Measurements from ENCODE around the gene IPO5.

- TF ChIP-seq, protein P1, sequence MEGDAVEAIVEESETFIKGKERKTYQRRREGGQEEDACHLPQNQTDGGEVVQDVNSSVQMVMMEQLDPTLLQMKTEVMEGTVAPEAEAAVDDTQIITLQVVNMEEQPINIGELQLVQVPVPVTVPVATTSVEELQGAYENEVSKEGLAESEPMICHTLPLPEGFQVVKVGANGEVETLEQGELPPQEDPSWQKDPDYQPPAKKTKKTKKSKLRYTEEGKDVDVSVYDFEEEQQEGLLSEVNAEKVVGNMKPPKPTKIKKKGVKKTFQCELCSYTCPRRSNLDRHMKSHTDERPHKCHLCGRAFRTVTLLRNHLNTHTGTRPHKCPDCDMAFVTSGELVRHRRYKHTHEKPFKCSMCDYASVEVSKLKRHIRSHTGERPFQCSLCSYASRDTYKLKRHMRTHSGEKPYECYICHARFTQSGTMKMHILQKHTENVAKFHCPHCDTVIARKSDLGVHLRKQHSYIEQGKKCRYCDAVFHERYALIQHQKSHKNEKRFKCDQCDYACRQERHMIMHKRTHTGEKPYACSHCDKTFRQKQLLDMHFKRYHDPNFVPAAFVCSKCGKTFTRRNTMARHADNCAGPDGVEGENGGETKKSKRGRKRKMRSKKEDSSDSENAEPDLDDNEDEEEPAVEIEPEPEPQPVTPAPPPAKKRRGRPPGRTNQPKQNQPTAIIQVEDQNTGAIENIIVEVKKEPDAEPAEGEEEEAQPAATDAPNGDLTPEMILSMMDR (IDR thresholded peaks at IDR 0.05) = no peak
- no peak for TF ChIP-seq POLR2A (IDR thresholded peaks at IDR 0.05)
Measured at GRCh38 chr13:97961340-97961739, 7.9 kb downstream of the IPO5 start.

All from ovary (tissue), 3 donors.